HUDEP-2 (cell line): Measurements from ENCODE around the gene MARK4.
"Not testable (repeated sequence)": the region's sequence is repeated elsewhere in the genome, so short reads cannot be mapped to it uniquely, and the experiment has no call there.

Experiments used
- DNase-seq, 76 experiments: peaks; one replicate each; lab custom pipeline; 2025; ENCODE audit not compliant: unreplicated experiment in 76 of 76; lab: John Stamatoyannopoulos, UW

Gene MARK4

GRCh38 chr19:45269939-45270338 lies 18.9 kb downstream of the MARK4 start:
- DNase-seq: not testable (repeated sequence)

GRCh38 chr19:45271098-45271734 lies 20.1 kb downstream of the MARK4 start:
- DNase-seq: no peak

GRCh38 chr19:45271735-45272108 lies 20.7 kb downstream of the MARK4 start:
- peak in 1 of 76 experiments; percentile 6 for DNase-seq

- no peak for DNase-seq
These were observed 22.4 kb downstream of the MARK4 start for GRCh38 chr19:45273521-45273855.

GRCh38 chr19:45275370-45275971 lies 24.4 kb downstream of the MARK4 start:
- peak in 1 of 76 experiments; percentile 7 for DNase-seq

GRCh38 chr19:45276284-45276687 lies 25.2 kb downstream of the MARK4 start:
- no peak for DNase-seq

- DNase-seq: no peak
These were observed 27.0 kb downstream of the MARK4 start for GRCh38 chr19:45278087-45278486.

- no peak for DNase-seq
These were observed 28.6 kb downstream of the MARK4 start for GRCh38 chr19:45279587-45280192.

GRCh38 chr19:45280471-45280961 lies 29.4 kb downstream of the MARK4 start:
- DNase-seq: no peak

GRCh38 chr19:45283443-45284033 lies 32.5 kb downstream of the MARK4 start:
- no peak for DNase-seq

- DNase-seq: no peak
These were observed 39.4 kb downstream of the MARK4 start for GRCh38 chr19:45290381-45290931.

GRCh38 chr19:45291834-45292233 lies 40.8 kb downstream of the MARK4 start:
- no peak for DNase-seq

- no peak for DNase-seq
These were observed 42.6 kb downstream of the MARK4 start for GRCh38 chr19:45293682-45294081.

GRCh38 chr19:45294291-45295029 lies 43.4 kb downstream of the MARK4 start:
- DNase-seq: no peak

GRCh38 chr19:45295873-45296272 lies 44.8 kb downstream of the MARK4 start:
- DNase-seq: no peak

GRCh38 chr19:45296355-45296754 lies 45.3 kb downstream of the MARK4 start:
- peak in 1 of 76 experiments; percentile 11 for DNase-seq

- no peak for DNase-seq
These were observed 46.6 kb downstream of the MARK4 start for GRCh38 chr19:45297674-45298073.

- no peak for DNase-seq
These were observed 47.2 kb downstream of the MARK4 start for GRCh38 chr19:45298264-45298663.

- DNase-seq: no peak
These were observed 48.6 kb downstream of the MARK4 start for GRCh38 chr19:45299719-45300118.

GRCh38 chr19:45302416-45302815 lies 51.3 kb downstream of the MARK4 start:
- DNase-seq: no peak
